ENCODE measurements around the gene RPA4.
"Not testable (repeated sequence)": the region's sequence is repeated elsewhere in the genome, so short reads cannot be mapped to it uniquely, and the experiment has no call there.

RPA4 gene, protein sequence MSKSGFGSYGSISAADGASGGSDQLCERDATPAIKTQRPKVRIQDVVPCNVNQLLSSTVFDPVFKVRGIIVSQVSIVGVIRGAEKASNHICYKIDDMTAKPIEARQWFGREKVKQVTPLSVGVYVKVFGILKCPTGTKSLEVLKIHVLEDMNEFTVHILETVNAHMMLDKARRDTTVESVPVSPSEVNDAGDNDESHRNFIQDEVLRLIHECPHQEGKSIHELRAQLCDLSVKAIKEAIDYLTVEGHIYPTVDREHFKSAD

GRCh38 chrX:96883608-96884007, at the start of gene RPA4:
Gene RPA4 (plus strand): TSS chrX:96883908. CDS start chrX:96884311, 403 bp downstream.
- no peak for DNase-seq (ENCODE audit: low read depth in 2 of 2)

DNA sequence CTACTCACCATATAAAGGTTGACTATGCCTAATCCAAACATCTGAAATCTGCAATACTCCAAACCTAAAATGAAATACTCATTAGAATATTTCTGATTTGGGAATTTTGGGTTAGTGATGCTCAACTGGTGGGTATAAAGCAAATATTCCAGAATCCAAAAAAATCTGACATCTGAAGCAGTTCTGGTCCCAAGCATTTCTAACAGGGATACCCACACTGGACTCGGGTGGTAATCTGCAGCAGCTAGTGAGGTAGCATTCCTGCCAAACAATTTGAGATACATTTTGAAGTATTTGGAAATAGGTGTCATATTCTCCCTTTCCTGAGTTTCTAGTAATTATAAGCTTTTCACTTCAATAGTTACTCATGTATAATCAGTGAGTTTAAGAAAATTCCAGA, 49.6 kb upstream of the RPA4 start:
- DNase-seq (ENCODE audit: low read depth in 2 of 2): no peak

DNA sequence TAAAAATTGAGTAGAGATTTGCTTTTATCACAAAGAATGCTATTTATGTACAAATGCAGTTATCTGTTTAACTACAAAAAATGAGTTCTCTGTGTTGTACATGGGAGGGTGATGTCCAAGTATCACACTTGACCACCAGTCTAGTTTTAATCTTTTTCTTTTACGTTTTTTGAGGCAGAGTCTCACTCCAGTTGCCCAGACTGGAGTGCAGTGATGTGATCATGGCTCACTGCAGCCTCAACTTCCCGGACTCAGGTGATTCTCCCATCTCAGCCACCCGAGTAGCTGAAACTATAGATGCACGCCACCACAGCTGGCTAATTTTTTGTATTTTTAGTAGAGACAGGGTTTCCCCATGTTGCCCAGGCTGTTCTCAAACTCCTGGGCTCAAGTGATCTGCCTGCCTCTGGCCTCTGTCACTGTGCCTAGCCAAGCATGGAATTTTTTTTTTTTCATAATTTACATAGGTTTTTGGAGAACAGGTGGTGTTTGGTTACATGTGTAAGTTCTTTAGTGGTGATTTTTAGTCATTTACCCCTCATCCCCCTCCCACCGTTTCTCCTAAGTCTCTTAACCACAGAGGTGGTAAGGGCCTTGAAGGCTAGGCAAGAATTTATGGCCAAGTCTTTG, 47.9 kb upstream of the RPA4 start:
- DNase-seq (ENCODE audit: low read depth in 2 of 2): no peak

- no peak for DNase-seq (ENCODE audit: low read depth in 2 of 2)
These were observed 45.9 kb upstream of the RPA4 start for GRCh38 chrX:96837808-96838207.

DNA sequence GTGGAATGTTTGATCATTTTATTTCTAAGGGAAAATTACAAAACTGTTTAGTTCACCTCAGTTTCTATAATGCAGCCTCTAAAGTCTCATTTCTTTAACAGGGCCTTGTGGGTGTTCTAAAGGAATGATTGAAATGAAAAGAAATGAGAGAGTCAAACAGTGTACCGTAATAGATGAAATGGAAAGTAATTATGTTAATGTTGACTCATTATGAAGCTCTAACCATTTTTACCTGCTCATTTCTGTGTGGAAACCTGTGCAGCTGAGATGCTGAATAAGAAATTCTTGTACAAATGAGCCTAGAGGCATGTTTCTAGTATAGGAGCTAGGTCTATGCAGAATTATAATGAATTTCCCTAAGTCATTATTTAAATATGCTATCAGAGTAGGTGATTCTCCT, 45.2 kb upstream of the RPA4 start:
- no peak for DNase-seq (ENCODE audit: low read depth in 2 of 2)

DNA sequence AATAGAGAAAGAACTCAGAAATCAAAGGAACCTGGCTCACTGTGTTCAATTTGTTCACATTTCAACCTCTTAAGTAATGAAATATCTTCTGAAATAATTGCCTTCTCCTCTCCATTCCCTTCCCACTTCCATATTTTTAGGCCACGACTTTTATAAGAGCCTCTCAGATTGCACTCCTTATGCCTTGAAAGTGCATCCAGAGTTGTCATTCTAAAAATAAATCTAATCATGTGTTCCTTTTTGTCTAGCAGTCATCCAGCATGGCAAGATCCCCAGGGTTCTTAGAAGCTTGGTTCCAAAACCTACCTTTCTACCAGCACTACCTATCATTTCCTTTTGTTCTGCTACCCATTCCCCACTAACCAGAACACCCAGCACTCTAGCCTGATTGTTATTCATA, 42.4 kb upstream of the RPA4 start:
- no peak for DNase-seq (ENCODE audit: low read depth in 2 of 2)

DNA sequence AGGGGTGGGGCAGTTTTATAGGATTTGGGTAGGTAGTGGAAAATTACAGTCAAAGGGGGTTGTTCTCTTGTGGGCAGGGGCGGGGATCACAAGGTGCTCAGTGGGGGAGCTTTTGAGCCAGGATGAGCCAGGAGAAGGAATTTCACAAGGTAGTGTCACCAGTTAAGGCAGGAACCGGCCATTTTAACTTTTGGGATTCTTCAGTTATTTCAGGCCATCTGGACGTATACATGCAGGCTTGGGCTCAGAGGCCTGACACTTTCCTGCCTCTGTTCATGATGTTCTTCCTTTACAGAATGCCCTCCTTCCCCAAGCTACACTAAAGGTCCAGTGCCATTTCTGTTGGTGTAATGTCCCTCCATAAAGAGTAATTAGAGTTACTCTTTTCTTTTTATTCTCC, 41.8 kb upstream of the RPA4 start:
- not testable (repeated sequence) for DNase-seq (ENCODE audit: low read depth in 2 of 2)

GRCh38 chrX:96843566-96843965, 40.1 kb upstream of the RPA4 start:
- DNase-seq (ENCODE audit: low read depth in 2 of 2): no peak

DNA sequence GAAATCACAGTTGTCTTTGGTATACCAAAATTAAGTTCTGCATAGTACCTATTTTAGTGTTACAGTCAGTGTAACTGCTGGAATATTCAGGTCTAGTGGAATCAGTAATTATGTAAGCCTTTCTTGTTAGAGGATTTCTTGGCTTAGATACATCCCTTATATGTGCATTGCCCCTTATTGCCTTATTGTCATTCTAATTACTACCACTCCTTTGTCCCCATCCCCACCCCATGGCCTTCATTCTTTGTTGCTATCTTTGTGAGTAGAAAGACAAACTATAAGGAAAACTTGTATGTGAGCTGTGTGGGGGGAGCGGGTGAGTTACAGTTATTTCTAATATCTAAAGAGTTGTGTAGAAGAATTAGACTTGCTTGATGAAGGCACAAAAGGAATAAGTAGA, 36.9 kb upstream of the RPA4 start:
- DNase-seq (ENCODE audit: low read depth in 2 of 2): no peak

- DNase-seq (ENCODE audit: low read depth in 2 of 2): not testable (repeated sequence)
These were observed 24.3 kb upstream of the RPA4 start for GRCh38 chrX:96859422-96859821.

DNA sequence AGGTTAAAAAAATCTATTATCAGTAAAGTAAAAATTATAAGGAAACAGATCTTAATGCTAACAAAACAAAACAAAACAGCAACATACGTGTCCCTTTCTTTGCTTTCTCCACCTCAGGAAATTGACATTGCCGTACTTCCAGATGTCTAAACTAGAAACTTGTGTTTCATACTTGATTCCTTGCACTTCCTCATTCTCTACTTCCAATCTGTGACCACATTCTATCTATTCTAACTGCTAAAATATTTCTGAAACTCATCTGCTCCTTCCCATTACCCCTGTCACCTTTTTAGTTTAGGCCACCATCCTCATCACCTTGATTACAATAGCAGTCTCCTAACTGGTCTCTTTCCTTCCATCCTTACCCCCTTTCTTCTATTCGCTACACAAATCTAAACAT, 22.5 kb upstream of the RPA4 start:
- no peak for DNase-seq (ENCODE audit: low read depth in 2 of 2)

- no peak for DNase-seq (ENCODE audit: low read depth in 2 of 2)
These were observed 22.0 kb upstream of the RPA4 start for GRCh38 chrX:96861661-96862060.

GRCh38 chrX:96884027-96884426, 319 bp downstream of the RPA4 start:
- no peak for DNase-seq (ENCODE audit: low read depth in 2 of 2)

- DNase-seq (ENCODE audit: low read depth in 2 of 2): no peak
These were observed 6.0 kb downstream of the RPA4 start for GRCh38 chrX:96889726-96890125.

DNA sequence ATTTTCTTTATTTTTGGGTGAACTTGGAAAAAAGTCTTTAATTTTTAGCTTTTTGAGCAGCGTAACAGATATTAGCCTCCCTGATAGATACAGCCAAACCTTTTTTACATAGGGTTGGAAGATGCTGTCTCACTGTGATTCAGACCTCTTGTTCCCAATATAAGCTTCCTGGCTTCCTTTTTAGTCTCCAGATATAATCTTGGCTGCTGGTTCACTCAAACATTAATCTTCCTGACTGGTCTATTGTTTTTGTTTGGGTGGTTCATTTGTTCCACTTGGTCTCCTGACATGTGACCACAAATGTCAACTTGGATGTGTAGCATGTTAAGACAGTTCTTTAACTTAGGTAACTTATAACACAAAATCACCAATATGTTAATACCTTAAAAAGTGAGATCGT, 23.0 kb downstream of the RPA4 start:
- DNase-seq (ENCODE audit: low read depth in 2 of 2): no peak

DNA sequence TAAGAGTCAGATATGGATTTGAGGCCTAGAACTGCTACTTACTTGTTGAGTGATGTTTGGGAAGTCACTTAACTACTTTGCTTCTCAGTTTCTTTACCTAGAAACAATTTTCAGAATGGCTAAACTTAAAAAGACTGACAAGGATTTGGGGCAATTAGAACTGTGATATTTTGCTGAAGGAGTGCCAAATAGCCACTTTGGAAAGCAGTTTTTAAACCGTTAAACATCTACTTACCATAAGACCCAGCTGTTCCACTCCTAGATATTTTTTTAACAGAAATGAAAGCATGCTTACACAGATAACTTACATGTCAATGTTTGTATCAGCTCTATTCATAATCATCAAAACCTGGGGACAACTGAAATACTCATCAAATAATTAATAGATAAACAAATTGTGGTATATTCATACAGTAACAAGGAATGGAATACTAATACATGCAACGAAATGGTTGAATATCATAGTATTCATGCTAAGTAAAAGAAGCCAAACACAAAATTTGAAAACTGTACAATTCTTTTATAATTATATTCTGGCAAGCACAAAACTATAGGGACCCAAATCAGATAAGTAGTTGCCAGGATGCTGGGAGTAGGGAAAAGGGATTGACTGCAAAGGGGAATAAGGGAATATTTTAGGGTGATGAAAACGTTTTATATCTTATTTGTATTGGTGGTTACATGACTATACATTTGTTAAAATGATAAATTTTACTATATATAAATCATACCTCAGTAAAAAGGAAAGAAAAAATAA, 24.0 kb downstream of the RPA4 start:
- no peak for DNase-seq (ENCODE audit: low read depth in 2 of 2)

GRCh38 chrX:96909291-96909690, 25.6 kb downstream of the RPA4 start:
- no peak for DNase-seq (ENCODE audit: low read depth in 2 of 2)

GRCh38 chrX:96918864-96919263, 35.2 kb downstream of the RPA4 start:
- DNase-seq (ENCODE audit: low read depth in 2 of 2): no peak

DNA sequence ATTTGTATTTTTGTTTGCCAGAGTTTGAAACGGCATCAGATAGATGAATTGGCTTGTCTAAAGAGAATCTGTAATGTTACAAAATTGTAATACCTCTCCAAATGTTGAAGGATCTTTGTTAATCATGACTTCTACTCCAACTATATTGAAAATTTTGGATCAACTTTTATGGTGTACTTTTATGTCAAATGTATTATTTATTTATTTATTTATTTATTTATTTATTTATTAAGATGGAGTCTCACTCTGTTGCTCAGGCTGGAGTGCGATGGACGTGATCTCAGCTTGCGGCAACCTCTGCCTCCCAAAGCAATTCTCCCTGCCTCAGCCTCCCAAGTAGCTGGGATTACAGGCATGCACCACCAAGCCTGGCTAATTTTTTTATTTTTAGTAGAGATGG, 36.0 kb downstream of the RPA4 start:
- DNase-seq (ENCODE audit: low read depth in 2 of 2): no peak

- no peak for DNase-seq (ENCODE audit: low read depth in 2 of 2)
These were observed 40.9 kb downstream of the RPA4 start for GRCh38 chrX:96924581-96924980.

GRCh38 chrX:96929036-96929435, 45.3 kb downstream of the RPA4 start:
- DNase-seq (ENCODE audit: low read depth in 2 of 2): no peak

Data from stimulated activated CD4-positive, alpha-beta T cell treated with anti-CD3 and anti-CD28 coated beads, Interleukin-1b, Interleukin-23, amount 100 ng/mL, for 4 hours (primary cell).